Measurements from ENCODE around the gene C10orf71.

The C10orf71 gene

GRCh38 chr10:49375611-49376010 lies 76.6 kb downstream of the C10orf71 start:
- DNase-seq (ENCODE audit: low read depth in 2 of 2), result no peak

All from stimulated activated CD8-positive, alpha-beta memory T cell treated with anti-CD3 and anti-CD28 coated beads, Interleukin-2, amount 100 ng/mL, for 1 hour (primary cell).